ENCODE measurements around the gene BRSK2.
"Not testable (repeated sequence)": the region's sequence is repeated elsewhere in the genome, so short reads cannot be mapped to it uniquely, and the experiment has no call there.

Gene BRSK2

DNA sequence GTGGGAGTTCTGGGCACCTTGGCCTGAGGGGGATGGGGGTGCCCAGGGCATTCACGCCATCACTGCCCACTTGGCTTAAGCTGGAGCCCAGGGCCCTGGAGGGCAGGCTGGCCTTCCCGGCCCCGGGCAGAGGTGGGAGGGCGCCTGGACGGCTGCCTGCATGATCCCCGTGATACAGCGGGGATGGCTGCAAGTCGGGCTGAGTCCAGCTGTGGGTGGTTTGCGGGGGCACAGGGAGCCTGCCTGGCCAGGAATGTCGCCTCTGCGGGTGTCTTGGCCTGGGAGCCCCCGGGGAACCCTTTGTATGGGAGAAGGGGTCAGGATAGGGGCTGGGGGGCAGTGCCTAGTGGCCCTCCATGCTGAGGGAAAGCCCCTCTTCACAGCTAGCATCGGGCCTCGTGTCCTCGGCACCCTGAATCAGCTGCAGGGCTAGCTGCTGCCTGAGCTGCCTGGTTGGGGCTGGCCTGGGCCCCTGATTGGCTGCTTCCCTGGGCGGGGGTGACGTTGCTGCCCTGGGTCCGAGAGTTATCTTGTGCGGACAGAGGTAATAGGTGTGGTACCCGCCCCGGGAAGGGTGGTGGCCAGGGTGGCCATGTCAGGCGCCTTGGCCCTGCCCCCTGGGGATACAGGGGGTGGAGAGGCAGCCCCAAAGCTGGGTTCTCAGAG is 8.3 kb downstream of the BRSK2 start:
- no peak for DNase-seq

DNA sequence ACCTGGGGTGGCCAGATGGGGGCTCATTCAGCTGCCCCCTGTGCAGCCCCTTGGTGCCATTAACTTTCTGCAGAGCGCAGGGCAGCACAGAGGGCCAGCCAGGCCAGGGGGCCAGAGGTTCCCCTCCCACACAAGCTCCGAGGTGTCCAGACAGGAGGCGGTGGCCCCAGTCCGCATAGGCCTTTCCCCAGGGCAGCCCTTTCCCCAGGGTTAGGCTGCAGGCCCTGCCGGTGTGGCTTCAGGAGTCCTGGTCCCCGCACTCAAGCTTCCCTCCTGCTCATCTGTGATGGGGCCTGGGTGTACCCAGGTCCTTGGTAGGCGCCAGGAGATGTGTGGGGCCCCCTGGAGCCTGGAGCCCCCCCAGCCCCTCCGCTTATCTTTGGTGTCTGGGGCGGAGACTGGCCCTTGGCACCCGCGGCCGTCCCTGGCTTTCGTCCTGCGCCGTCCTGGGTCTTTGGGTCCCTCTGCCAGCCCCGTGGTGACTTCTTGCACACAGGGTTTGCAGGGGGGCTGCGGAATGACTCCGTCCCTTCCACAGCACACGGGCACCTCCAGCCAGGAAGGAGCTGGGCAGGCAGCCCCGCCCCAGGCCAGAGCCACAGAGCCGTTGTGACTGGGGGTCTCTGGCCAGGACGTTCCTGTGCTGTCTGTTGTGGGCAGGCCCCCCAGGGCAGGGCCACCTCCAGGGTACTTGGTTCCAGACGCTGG is 8.9 kb downstream of the BRSK2 start:
- DNase-seq, result no peak

DNA sequence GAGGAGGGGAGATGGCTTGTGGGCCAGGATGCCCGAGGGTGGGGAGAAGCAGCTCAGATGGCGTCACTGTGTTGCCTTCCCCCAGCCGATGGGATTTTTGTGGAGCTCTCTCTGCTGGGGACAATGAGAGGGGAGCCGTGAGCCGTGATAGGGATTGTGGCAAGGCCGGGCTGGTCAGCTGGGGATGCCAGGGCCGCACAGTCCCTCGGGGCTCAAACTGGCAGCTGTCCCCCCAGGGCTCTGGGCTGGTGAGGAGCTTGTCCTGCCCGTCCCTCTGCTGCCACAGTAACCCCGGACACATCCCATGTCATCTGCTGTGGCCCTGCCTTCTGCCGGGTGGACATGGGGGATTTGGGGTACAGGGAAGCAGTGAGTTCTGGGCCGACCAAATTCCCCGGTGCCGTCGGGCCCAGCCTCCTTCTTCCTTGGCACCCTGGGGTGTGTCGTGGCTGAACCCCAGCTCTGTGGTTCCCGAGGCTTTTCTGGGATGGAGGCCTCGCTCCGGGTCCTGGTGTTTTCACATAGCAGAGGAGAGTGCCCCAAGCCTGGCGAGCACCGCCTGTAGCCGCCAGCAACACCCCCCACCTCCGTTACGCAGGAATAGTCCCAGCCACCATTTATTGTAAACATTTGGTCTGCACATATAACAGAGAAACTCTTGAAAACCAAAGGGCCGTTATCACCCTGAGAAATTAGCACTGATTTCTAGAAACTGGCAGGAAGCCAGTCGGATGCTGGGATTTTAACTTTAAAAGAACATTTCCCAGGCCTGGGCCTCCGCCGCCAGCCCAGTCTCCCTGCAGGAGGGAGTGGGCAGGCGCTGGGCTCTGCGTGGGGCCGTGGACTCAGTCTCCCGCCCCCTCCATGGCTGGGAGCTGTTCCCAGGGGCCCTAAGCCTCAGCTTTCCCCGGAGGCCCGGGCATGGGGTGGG is 9.9 kb downstream of the BRSK2 start:
- DNase-seq, result no peak

DNA sequence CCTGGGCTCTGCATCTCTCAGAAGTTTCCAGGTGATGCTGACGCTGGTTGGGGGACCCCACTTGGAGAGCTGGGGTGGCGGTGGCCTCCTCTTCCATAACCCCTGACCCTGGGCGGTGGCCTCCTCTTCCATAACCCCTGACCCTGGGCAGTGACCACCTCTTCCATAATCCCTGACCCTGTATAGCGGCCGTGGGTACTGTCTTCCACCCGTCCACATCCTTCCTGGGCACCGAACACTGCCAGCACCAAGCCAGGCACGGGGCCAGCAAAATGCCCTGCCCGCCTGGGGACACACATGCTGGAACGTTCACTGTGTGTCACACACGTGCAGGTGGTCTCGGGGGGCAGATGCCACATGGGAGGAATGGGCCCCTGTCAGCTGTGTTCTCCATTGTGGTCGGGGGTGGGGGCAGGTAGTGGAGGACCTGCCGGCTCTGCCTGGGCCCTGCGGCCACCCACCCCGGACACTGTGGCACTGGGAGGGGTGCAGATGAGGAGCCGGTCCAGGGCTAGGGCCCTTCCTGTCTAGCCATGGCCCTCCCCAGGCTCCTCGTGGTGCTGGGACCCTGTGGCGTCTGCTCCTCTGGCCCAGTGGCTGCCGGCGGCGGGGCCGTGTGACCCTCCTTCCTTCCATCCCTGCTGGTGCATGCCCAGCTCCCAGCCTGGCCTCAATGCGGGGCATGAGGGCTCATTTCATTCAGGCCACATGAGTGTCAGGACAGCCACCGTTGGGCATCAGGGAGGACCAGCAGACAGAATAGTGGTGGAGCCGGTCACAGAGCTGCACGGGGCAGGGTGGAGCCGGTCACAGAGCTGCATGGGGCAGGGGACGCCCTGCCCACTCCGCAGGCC is 10.8 kb downstream of the BRSK2 start:
- no peak for DNase-seq

DNA sequence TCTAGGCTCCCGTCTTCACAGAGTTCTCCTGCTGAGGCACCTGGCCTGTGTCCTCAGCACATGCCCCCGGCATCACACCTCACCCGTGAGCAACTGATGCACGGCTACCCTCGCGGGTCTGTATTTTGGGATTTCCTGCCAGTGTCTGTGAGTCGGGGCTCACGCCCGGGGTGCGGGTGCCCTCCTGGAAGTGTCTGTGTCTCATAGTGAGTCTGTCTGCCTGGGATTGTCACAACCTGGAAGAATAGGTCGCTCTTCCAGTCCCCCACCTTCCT is 11.4 kb downstream of the BRSK2 start:
- DNase-seq, result no peak

DNA sequence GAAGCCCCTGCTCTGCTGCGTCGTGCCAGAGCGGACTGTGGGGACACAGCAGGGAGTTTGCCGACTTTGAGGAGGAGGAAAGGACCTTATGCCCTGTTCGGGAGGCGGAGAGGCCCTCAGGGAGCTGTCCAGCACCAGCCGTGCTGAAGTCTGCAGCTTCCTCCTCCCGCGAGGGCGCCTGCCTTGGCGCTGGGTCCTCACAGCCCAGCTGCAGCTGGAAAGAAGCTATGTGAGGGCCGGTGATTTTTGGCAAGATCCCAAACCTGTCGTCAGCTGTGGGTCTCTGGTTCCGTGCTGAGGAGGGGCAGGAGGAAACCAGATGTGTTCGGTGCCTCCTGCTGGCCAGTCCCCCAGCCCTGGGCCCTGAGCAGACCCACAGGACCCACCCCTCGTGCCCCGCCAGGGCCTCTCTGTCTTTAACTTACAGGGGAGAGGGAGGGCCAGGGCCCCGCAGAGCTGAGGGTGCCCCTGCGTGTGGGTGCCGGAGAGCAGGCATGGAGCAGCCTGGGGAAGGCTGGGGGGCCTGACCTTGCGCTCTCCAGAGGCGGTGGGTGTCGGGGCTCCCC is 12.0 kb downstream of the BRSK2 start:
- peak; percentile 11 for DNase-seq

DNA sequence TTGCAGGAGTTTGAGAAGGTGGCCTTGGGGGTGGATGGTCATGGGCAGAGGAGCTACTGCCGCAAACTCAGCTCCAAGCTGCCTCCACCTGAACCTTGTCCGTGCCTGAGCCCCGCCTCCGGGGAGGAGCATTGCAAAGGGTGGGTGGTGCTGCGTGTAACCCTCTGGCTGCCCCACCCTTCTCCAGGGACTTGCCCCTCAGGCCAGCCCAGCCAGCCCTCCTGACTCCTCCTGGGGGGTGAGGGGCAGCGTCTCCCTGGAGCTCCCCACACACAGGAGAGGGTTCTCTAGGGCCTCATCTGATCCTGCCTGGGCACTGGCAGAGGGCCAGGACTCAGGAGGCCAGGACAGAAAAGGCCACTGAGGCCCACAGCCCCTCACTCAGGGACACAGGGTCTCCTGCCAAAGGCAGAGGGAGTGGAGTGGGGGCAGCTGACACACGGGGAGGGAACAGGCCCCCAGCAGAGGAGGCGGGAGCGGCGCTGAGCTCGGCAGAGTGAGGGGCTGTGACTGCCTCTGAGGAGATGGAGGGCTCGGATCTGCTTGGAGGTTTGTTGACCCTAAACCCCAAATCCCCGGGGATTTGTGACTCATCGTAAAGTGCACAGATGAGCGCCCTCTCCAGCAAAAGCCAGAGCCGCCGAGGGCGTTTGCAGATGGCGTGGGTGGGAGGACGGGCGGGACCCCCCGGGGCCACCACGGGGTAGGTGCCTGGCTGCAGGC is 12.8 kb downstream of the BRSK2 start:
- no peak for DNase-seq

DNA sequence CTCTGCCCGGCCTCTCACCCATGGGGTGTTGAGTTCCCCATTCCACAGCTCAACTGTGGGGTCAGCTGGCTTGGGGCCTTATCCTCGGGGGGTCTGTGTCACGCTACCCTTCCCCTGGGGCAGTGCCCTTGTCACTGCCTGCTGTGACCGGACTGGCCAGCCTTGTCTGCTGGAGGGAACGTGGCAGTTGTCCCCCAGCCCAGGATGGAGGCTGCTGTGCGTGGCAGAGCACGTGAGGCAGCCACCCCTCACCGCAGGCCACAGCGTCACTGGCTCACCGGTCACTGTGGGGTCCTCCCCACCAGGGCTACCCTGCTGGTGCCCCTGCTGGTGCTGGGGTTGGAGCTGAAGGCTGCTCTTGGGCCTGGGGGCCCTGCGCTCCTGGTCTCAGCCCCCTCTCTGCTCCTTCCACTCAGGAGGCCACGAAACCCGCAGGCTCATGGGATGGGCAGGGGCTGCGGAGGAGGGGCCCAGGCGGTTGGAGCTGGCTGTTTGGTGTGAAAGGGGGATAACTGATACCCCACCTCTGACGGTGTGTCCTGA is 13.4 kb downstream of the BRSK2 start:
- DNase-seq, result no peak

DNA sequence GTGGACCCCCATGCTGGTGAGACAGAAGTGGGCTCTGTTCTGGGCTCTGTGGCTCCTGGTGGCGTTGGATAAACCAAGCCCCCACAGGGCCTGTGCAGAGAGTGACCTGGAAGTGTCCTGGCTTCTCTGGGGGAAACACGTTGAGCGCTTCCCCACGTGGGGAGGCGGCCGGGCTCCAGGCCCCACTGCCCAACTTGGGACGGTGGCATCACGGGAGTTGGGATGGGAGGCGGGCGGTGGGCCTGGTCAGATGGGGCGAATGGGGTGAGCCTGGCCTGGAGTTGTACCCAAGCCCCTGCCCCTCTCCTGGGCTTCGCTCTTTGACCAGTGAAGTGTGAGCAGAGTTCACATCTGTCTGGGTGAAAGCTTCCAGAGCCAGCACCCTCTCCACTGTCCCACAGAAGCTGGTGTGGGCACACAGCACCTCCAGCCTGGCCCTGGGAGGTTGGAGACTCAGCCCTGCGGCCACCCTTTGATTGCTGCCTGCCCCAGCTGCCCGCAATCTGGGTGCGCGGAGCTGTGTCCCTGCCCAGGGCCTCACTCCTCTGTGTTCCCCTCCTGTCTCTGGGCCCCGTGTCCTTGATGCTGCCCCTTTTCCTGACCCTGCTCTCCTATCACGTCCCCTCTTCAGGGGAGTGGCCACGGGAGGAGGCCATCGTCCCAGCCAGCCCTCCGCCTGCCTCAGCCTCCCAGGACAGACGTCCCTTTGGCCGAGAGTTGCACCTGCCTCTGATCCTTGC is 14.2 kb downstream of the BRSK2 start:
- no peak for DNase-seq

DNA sequence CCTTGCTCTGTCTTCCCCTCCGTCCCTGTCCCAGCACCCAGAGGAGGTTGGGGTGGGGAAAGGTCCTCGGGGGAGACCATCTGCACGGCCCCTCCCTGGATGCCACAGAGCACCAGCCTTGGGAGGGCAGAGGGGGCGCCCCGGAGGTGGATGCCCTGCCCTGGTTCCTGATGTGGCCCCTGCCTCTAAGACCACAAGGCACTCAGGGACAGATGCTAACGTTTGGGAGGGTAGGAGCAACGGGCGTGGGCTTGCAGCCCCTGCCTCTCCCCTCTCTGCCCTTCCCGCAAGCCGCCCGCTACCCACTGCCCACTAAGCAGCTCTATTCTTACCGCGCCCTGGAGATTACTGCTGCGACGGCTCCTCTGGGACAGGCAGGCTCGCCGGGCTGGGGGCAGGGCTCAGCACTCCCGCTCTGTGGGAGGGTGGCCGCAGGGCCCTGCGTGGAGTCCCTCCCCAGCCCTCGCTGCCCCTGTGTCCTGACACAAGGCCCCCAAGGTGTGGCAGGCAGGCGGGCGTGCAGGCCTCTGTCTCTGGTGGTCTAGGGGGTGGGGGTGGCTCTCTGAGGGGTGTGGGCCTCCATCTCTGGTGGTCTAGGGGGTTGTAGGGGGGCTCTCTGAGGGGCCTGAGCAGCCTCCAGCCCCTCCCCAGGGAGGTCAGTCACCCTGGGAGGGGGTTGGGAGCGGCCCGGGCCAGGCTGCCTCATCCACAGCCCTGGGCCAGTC is 14.9 kb downstream of the BRSK2 start:
- no peak for DNase-seq

DNA sequence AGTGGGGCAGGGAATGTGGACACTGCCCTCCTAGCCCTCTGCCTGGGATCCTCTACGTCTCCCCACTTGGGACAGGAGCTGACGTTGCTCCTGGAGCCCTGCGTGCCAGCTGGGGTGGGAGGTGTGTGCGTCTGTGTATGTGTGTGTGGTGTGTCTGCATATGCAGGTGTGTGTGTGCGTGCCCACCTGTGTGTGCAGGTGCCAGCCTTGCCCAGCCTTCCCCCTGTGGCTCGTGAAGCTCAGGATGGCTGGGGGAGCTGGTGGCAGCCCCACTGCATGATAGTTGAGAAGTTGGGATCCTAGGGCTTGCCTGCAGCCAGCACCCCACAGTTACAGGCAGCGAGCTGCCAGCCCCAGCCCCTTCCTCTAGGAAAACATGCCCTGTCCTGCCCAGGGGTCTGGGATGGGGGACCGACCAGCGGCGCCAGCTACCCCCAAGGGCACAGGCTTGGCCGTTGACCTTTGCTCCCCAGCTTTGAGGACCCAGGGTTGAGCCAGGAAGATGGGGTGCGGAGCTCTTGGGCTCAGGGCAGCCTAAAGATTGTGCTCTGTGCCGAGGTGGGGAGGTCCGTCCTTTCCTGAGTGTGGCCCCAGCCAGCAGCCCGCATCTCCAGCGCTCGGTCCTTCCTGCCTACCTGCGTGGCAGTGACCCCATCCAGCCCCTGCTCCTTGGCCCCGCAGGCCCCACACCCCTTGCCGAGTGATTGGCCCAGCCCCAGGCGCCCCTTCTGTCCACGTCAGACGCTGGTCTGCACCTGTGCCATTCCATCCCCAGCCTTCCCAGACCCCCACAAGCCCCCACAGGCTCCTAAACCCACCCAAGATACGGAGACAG is 15.7 kb downstream of the BRSK2 start:
- no peak for DNase-seq

DNA sequence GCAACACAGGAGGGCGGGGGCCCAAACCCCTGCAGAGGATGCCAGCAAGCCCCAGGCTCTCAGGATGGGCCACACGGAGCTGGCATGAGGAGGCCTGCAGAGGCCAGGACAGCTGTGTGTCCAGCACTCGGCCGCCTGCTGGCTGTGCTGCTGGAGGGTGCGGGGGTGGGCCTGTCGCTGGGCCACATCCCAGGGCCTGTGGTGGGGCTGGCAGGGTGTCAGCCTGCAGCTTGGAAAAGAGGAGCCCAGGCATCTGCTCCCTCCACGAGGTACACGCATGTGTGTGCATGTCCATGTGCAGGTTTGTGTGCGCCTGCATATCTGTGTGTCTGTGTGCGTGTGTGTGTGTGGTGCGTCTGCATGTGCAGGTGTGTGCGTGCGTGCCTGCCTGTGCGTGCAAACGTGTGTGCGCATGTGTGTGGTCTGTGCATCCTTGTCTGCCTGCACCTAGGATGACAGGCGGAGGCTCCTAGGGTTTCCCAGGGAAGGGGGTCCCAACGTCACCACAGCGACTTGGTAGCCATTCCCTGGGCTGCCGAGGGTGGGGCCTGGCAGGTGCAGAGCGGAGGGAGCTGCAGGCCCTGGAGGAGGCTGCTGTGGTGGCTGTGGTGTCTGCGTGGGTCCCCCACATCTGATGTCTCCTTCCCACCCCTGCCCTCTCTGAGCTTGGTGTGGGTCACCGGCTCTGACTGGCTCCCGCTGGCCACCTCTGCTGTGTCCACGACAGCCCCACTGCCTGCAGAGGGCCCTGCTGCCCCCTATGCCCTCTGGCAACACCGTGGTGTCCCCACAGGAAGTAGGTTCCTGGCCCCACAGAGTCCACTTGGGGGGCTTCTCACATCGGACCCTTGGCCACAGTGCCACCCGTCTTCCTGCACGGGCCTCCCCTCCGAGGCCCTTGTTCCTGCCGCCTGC is 17.1 kb downstream of the BRSK2 start:
- no peak for DNase-seq

DNA sequence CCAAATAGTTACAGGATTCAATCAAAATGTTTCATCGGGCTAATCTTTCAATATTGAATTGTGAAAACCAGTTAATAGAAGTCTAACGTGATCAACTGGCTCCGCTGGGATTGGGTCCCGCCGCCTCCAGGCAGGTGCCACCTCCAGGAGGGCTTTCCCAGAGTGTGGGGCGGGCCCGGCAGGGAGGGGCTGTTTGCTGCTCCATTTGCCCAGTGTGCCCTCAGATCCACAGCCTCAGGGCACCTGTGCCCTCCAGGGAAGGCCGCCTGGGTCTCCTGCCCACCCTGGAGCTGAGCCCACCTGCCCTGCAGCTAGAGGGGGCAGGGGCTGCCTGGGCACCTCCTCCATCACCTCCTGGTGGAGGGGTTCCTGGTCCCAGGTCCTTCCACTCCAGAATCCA is 17.9 kb downstream of the BRSK2 start:
- no peak for DNase-seq

DNA sequence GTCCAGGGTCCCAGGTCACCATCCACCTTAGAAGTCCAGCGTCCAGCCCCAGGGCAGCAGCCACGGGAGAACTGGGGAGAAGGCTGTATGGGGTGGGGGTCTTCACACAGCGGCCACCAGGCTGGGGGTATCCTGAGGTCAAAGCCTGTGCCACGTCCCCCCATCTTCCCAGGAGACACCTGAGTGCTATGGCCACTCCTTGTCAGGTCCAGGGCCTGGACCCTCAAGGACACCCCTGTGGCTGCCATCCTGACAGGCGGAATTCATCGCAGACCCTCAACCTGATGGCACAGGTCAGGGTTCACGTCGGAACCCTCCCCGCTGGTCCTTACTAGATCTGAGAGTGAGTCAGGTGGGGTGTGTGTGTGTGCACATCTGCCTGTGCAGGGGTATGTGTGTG is 18.6 kb downstream of the BRSK2 start:
- no peak for DNase-seq

DNA sequence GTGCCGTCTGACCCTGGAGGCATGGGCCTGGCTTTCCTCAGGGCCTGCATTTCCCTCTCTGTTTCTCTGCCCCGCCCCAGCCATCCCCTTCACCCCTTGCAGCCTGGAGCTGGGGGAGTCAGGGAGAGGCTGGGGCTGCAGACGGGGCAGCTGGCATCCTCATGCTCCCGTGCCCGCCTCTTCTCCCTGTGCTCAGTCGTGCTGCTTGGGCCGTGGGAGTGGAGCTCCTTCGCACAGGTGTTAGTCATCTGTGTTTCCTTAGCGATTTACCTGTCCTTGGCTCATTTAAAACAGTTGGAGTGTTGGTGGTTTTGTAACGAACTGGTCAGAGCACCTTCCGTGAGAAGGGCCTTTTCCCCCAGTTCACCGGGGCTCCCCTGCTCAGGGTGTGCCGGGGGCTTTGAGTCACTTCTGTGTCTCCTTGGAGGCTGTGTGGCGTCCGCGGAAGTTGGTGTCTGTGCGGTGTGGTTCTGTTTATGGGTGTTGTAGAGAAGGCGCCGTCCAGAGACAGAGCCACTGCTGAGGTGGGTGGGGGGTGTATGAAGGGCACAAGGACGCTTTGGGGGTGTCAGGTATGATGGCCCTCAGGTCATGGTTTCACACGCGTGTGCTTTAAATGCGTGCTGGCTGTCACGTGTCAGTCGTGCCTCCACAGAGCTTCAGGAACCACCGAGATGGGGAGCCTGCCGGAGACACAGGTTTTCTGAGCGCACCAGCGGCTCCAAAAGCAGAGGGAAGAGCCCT is 19.5 kb downstream of the BRSK2 start:
- no peak for DNase-seq

DNA sequence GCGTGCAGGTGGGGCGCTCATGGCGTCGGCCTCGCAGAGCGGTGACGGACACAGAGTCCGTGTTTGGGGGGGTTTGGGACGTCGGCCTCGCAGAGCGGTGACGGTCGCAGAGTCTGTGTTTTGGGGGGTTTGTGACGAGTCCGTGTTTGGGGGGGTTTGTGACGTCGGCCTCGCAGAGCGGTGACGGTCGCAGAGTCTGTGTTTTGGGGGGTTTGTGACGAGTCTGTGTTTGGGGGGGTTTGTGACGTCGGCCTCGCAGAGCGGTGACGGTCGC is 20.1 kb downstream of the BRSK2 start:
- DNase-seq, result not testable (repeated sequence)
